Stimulated activated CD4-positive, alpha-beta T cell treated with anti-CD3 and anti-CD28 coated beads, Interleukin-1b, Interleukin-23, amount 100 ng/mL, for 48 hours (primary cell): ENCODE data around the gene ITLN1.
"Not testable (repeated sequence)": the region's sequence is repeated elsewhere in the genome, so short reads cannot be mapped to it uniquely, and the experiment has no call there.

Experiments
- DNase-seq: peaks from one replicate; pipeline ENCODE4 v3.0.0-alpha.2; 2020

ITLN1 gene

GRCh38 chr1:160882582-160882981 lies 2.4 kb downstream of the ITLN1 start:
- no peak for DNase-seq

- DNase-seq, result not testable (repeated sequence)
These were observed 3.7 kb downstream of the ITLN1 start for GRCh38 chr1:160881264-160881663.

DNA sequence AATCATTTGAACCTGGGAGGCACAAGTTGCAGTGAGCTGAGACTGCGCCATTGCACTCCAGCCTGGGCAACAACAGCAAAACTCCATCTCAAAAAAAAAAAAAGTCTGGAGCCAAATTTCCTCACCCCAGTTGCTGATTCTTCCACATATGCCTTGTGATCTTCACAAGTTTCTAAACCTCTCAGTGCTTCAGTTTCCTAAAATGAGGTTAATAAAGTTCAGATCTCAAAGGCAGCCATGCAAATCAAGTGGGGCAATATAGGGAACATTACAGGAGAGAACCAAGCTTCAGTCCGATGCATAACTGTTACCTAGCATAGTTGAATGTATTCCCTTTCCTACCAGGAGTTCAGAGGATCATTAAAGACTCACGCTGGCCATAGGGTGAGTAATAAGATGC lies 4.8 kb downstream of the ITLN1 start:
- DNase-seq, result no peak

DNA sequence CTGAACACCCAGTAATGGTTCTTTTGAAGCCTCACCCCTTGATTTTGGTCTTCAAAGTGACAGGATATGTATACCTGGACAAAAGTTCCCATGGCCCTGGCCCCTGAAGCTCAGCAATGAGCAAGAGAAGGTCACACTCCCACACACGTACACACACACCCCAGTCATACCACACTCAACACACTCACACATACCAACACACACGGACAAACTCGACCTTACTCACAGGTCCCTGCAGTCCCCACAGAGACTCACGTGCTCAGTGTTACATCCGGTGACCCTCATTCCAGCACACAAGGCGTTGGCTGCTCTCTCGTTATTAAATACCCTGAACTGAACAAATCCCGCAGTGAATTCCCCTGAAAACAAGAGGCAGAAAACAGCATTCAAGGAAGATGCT lies 5.9 kb downstream of the ITLN1 start:
- DNase-seq, result peak; percentile 7

DNA sequence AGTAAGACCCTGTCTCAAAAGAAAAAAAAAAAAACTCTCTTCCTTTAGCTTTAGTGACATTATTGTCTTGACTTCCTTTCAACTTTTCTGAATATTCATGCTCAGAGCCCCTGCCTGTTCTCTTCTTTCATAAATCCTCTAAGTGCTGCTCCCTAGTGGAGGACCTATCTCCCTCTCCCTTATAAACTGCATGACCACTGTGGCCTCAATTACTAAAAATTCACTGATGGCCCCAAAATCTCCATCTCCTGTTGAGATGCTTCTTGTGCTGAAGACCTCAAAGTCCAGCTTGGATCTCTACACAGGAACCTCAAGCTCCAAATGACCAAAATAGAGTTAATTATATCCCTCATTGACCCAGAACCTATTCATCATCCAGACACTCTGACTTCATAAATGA lies 7.8 kb downstream of the ITLN1 start:
- no peak for DNase-seq

GRCh38 chr1:160876311-160876710 lies 8.7 kb downstream of the ITLN1 start:
- DNase-seq, result no peak

DNA sequence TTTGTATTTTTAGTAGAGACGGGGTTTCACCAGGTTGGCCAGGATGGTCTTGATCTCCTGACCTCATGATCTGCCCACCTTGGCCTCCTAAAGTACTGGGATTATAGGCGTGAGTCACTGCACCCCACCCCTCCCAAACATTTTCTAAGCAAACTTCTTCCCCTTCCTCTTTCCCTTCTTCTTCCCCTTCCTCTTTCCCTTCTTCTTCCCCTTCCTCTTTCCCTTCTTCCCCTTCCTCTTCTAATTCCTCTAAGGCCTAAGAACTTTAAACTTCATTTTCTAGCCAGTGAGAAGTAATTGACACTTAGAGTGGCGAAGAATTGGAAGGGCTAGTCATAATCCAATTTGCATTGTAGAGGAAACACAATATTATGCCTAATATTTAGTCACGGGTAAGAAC lies 9.4 kb downstream of the ITLN1 start:
- not testable (repeated sequence) for DNase-seq

DNA sequence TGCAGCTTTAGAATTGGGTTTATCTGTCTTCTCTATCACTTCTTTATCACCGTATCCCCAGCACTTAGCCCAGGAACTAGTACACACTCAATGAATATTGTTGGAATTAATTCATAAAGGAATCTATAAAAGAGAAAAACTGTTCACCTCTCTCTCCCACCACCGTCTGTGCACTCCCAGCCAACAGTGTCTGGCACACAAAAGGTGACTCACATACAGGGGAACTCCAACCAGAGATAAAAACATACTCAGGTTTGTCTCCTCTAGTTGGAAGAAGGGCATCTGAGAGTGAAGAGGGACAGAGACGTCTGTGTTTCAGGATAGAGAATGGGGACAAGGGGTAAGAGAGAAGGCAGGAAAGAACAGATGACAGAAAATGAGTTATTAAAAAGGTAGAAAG lies 10.0 kb downstream of the ITLN1 start:
- DNase-seq, result peak; percentile 14

DNA sequence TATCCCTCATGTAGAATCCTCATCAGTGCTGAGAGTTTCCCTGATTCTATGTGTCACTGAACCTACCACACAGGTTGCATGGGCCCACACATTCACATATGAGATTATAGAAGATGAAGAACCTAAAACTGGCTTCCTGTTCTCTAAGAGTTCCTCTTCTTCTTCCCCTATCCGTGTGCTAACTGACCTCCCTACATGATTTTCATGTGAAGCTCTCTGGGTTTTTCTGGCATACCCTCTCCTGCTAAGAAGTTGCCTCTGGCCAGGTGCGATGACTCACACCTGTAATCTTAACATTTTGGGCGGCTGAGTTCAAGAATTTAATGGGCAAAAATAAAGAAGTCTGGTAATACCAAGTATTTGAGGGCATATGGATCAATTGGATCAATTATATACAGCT lies 16.8 kb downstream of the ITLN1 start:
- DNase-seq, result no peak

DNA sequence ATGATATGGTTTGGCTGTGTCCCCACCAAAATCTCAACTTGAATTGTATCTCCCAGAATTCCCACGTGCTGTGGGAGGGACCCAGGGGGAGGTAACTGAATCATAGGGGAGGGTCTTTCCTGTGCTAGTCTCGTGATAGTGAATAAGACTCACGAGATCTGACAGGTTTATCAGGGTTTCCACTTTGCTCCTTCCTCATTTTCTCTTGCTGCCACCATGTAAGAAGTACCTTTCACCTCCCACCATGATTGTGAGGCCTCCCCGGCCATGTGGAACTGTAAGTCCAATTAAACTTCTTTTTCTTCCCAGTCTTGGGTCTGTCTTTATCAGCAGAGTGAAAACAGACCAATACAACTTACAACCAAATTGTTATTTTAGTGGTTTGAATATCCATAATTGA lies 17.3 kb downstream of the ITLN1 start:
- not testable (repeated sequence) for DNase-seq

GRCh38 chr1:160866695-160867260 lies 18.2 kb downstream of the ITLN1 start:
- DNase-seq, result no peak

GRCh38 chr1:160866001-160866694 lies 18.8 kb downstream of the ITLN1 start:
- no peak for DNase-seq

GRCh38 chr1:160865337-160865736 lies 19.6 kb downstream of the ITLN1 start:
- no peak for DNase-seq

DNA sequence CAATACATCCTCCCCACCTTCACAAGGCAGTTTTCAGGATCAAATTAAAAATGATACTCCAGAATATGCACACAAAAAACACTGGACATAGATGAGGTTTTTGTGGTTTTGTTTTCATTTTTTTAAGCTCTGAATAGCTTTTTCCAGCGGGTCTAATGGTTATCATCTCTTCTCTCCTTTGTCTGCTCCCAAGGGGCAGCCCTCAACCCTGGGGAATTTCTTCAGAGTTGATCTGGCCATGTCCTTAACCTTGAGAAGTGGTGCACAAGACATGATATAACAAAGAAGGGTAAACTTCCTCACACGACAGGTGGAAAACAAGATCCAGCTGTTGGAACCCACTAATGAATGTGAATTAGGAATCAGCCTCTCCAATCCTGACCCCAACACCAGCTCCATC lies 20.8 kb downstream of the ITLN1 start:
- no peak for DNase-seq

DNA sequence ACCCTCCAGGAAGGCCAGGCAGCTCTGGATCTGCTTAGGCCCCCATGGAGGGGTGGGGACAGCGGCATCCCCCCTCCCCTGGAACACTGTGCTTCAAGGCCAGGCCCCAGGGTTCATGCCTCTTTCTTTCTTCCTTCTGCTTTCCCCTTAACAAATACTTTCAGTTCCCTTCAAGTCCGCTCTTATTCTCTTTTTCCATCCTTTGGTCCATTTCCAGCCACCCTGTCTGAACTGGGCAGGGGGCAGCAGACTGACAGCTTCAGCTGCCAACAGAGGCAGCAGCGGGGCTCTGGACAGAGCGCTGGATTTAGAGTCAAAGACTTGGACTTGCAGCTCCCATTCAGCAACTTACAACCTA lies 21.2 kb downstream of the ITLN1 start:
- no peak for DNase-seq

- DNase-seq, result no peak
These were observed 21.8 kb downstream of the ITLN1 start for GRCh38 chr1:160863061-160863773.

- DNase-seq, result peak; percentile 53
These were observed 22.5 kb downstream of the ITLN1 start, which contains the start of gene CD244 for GRCh38 chr1:160862203-160863060. CD244 (minus strand) TSS chr1:160862887; CDS start chr1:160862677, 210 bp downstream.

GRCh38 chr1:160860840-160861505 lies 24.0 kb downstream of the ITLN1 start:
- DNase-seq, result no peak

- no peak for DNase-seq
These were observed 25.8 kb downstream of the ITLN1 start for GRCh38 chr1:160859166-160859565.

DNA sequence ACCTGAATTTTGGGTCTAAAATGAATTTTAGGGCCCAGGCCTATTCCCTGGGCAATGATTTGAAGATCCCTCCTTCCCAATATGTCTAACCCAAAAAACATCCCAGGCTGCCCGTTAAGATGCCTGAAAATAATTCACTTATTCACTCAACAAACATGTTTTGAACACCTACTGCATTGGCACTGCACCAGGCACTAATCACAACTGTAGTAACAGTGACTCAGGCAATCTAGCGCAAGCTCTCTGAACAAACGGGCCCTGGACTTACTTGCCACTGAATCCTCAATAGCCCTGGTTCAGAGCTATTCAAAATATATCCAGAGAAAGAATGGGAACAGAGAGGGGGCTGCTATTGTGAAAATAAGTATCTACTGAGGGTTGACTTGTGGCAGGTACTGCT lies 26.5 kb downstream of the ITLN1 start:
- DNase-seq, result no peak

DNA sequence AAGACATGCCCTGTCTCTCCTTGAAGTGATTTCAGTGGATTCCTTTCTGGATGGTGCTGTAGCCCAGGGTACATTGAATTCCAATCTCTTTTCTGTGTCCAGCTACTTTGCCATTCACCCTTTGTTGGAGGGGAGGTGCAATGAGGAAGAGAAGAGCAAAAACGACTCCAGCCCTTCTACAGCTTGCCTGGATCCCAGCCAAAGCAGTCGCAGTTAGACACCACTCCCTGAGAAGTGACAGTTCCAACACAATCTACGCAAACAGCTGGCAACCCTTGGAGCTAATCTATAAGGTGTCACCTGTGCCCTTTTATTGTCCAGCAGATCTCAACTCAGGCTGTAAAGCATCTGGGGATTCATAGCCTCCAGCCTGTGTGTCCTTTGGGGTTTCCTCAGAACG lies 26.9 kb downstream of the ITLN1 start:
- no peak for DNase-seq

DNA sequence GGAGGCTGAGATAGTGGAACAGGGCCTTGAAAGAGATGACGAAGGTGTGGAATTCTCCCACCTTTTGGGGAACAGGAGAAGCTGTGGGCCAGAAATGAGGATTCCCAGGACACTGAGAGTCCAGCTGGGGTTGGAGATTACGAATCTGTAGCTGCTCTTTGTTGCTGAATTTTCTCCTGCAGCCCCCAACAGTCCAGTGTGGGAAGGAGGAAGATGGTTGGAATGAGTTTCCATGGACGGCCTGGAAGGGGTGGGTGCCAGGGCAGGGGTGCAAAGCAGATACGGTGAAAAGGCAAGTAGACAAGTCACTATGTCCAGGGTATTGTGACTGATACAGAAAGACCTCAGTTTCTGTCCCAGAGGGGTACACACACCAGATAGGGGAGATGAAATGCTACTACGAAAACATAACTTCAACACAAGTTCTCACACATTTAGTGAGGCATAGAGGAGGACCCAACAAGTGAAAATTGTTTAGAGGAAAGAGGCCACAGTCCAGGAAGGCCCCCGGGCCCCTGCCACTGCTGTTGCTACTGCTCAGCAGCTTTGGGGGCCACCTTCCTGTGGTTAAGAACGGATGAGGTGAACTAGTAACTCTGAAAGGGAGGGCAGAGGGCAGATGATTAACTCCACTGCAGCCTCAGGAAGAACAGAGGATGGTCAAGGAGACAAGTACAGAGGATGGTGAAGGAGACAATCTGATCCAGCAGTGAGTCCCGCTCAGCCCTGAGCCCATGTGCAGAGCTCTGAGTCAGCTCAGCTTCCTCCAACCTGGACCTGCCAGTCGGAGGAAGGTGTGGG lies 29.6 kb downstream of the ITLN1 start:
- no peak for DNase-seq
